IgD-negative memory B cell (primary cell): ENCODE data around the gene BAIAP2. TPM values are rescaled to one million over a fixed set of nuclear protein-coding genes. Genes with fewer than 3 reads are reported as not detected.
A peak's percentile ranks its signal among the peaks of the same experiment; 100 is the strongest.

ENCODE experiments used
- H3K27ac Mint-ChIP-seq, 3 donors: one replicate each; pipeline ENCODE4 v1.8.0; 2020 to 2022; ENCODE audit warnings: mild to moderate bottlenecking in 3 of 3, mixed read lengths in 3 of 3, moderate library complexity in 1 of 3
- H3K27me3 Mint-ChIP-seq: one replicate; pipeline ENCODE4 v1.8.0; 2021; ENCODE audit warnings: mixed read lengths
- H3K36me3 Mint-ChIP-seq: one replicate; pipeline ENCODE4 v1.8.0; 2020; ENCODE audit warnings: mild to moderate bottlenecking, mixed read lengths
- H3K4me1 Mint-ChIP-seq, 3 donors: one replicate each; pipeline ENCODE4 v1.8.0; 2020 to 2022; ENCODE audit warnings: mixed read lengths in 3 of 3, mild to moderate bottlenecking in 1 of 3
- H3K4me3 Mint-ChIP-seq, 4 donors: one replicate each; pipeline ENCODE4 v1.8.0; 2020 to 2022; ENCODE audit warnings: mild to moderate bottlenecking in 4 of 4, mixed read lengths in 4 of 4, moderate library complexity in 3 of 4
- H3K9me3 Mint-ChIP-seq, 3 donors: one replicate each; pipeline ENCODE4 v1.8.0; 2020 to 2021; ENCODE audit warnings: mixed read lengths in 3 of 3, mild to moderate bottlenecking in 1 of 3
- polyA plus RNA-seq: library from polyadenylated mRNA; unstranded; fragments of 300-500 nt; fragmentation: Illumina TruSeq; gene quantifications from one replicate; pipeline ENCODE4 v1.2.3, GENCODE V29; 2021

Gene BAIAP2
- polyA plus RNA-seq, 1 donor from 2014 or later, result 0.48 TPM

- H3K4me3 Mint-ChIP-seq, result no peak overlapping the region
- H3K27ac Mint-ChIP-seq, result no peak overlapping the region
- H3K4me1 Mint-ChIP-seq, result peaks cover 5 to 7% (median 6%) of the 10 kb centered on the region in 3 donors
Measured at GRCh38 chr17:80997424-80998117, 37.4 kb upstream of the BAIAP2 start.

GRCh38 chr17:80998118-80998747 lies 36.7 kb upstream of the BAIAP2 start:
- Mint-ChIP-seq H3K9me3 (no peaks in the 10 kb centered on the region), H3K4me1 (peaks cover 0 to 3% (median under 1%) of the 10 kb centered on the region in 3 donors), H3K27ac (peak overlapping the region in 1 of 3 donors; percentile 67), H3K4me3 (no peak overlapping the region), H3K36me3 (peaks cover 3% of the 10 kb centered on the region), H3K27me3 (peaks cover 3% of the 10 kb centered on the region)

More at GRCh38 chr17:80997424-80998117, 37.4 kb upstream of the BAIAP2 start:
- H3K36me3 Mint-ChIP-seq, result peaks cover 3% of the 10 kb centered on the region
- H3K9me3 Mint-ChIP-seq, result no peaks in the 10 kb centered on the region
- H3K27me3 Mint-ChIP-seq, result peaks cover 2% of the 10 kb centered on the region

GRCh38 chr17:80998748-80999535 lies 36.0 kb upstream of the BAIAP2 start:
- Mint-ChIP-seq H3K4me3 (no peak overlapping the region), H3K27me3 (peaks cover 8% of the 10 kb centered on the region), H3K36me3 (peaks cover 3% of the 10 kb centered on the region), H3K27ac (peak overlapping the region in 1 of 3 donors; percentile 67), H3K4me1 (peaks cover 0 to 4% (median 2%) of the 10 kb centered on the region in 3 donors), H3K9me3 (no peaks in the 10 kb centered on the region)

- Mint-ChIP-seq H3K4me1 (peaks cover 0 to 7% (median 6%) of the 10 kb centered on the region in 3 donors), H3K4me3 (no peak overlapping the region), H3K9me3 (no peaks in the 10 kb centered on the region), H3K27me3 (peaks cover 12% of the 10 kb centered on the region), H3K36me3 (peaks cover 3% of the 10 kb centered on the region), H3K27ac (peak overlapping the region in 1 of 3 donors; percentile 65)
Measured at GRCh38 chr17:80999536-81000333, 35.2 kb upstream of the BAIAP2 start.

- H3K27me3 Mint-ChIP-seq, result peaks cover 14% of the 10 kb centered on the region
- H3K9me3 Mint-ChIP-seq, result no peaks in the 10 kb centered on the region
- no peak overlapping the region for H3K27ac Mint-ChIP-seq
- H3K4me3 Mint-ChIP-seq, result no peak overlapping the region
- H3K36me3 Mint-ChIP-seq, result peaks cover 4% of the 10 kb centered on the region
- peaks cover 0 to 10% (median 7%) of the 10 kb centered on the region in 3 donors for H3K4me1 Mint-ChIP-seq
Measured at GRCh38 chr17:81000334-81000630, 34.7 kb upstream of the BAIAP2 start.

- Mint-ChIP-seq H3K27me3 (peaks cover 16% of the 10 kb centered on the region), H3K27ac (no peak overlapping the region), H3K4me3 (no peak overlapping the region), H3K36me3 (peaks cover 4% of the 10 kb centered on the region), H3K4me1 (peaks cover 0 to 10% (median 7%) of the 10 kb centered on the region in 3 donors), H3K9me3 (no peaks in the 10 kb centered on the region)
Measured at GRCh38 chr17:81000631-81001357, 34.2 kb upstream of the BAIAP2 start.

GRCh38 chr17:81002013-81002384 lies 33.0 kb upstream of the BAIAP2 start:
- H3K27me3 Mint-ChIP-seq, result peaks cover 19% of the 10 kb centered on the region
- H3K4me3 Mint-ChIP-seq, result no peak overlapping the region
- no peaks in the 10 kb centered on the region for H3K9me3 Mint-ChIP-seq
- H3K36me3 Mint-ChIP-seq, result peaks cover 1% of the 10 kb centered on the region
- peak overlapping the region in 1 of 3 donors; percentile 37 for H3K27ac Mint-ChIP-seq
- H3K4me1 Mint-ChIP-seq, result peaks cover 0 to 10% (median 10%) of the 10 kb centered on the region in 3 donors

GRCh38 chr17:81002409-81003361 lies 32.3 kb upstream of the BAIAP2 start:
- no peaks in the 10 kb centered on the region for H3K9me3 Mint-ChIP-seq
- H3K27me3 Mint-ChIP-seq, result peaks cover 19% of the 10 kb centered on the region
- H3K36me3 Mint-ChIP-seq, result peaks cover 1% of the 10 kb centered on the region
- peaks cover 0 to 10% (median 10%) of the 10 kb centered on the region in 3 donors for H3K4me1 Mint-ChIP-seq
- peak overlapping the region in 1 of 3 donors; percentile 37 for H3K27ac Mint-ChIP-seq
- H3K4me3 Mint-ChIP-seq, result peak overlapping the region in 1 of 4 donors; percentile 34

- peaks cover 1% of the 10 kb centered on the region for H3K36me3 Mint-ChIP-seq
- H3K27ac Mint-ChIP-seq, result no peak overlapping the region
- no peak overlapping the region for H3K4me3 Mint-ChIP-seq
- H3K4me1 Mint-ChIP-seq, result peaks cover 0 to 10% (median 10%) of the 10 kb centered on the region in 3 donors
- H3K27me3 Mint-ChIP-seq, result peaks cover 19% of the 10 kb centered on the region
- no peaks in the 10 kb centered on the region for H3K9me3 Mint-ChIP-seq
Measured at GRCh38 chr17:81003711-81004475, 31.1 kb upstream of the BAIAP2 start.

- no peak overlapping the region for H3K27ac Mint-ChIP-seq
- no peak overlapping the region for H3K4me3 Mint-ChIP-seq
- H3K4me1 Mint-ChIP-seq, result peaks cover 0 to 10% (median 10%) of the 10 kb centered on the region in 3 donors
- H3K27me3 Mint-ChIP-seq, result peaks cover 19% of the 10 kb centered on the region
- H3K36me3 Mint-ChIP-seq, result peaks cover 3% of the 10 kb centered on the region
- H3K9me3 Mint-ChIP-seq, result peaks cover 2 to 7% (median 2%) of the 10 kb centered on the region in 3 donors
Measured at GRCh38 chr17:81006891-81007290, 28.1 kb upstream of the BAIAP2 start.

GRCh38 chr17:81008140-81008539 lies 26.8 kb upstream of the BAIAP2 start:
- Mint-ChIP-seq H3K27ac (no peak overlapping the region), H3K9me3 (peaks cover 2 to 7% (median 4%) of the 10 kb centered on the region in 3 donors), H3K4me1 (peaks cover 0 to 10% (median 10%) of the 10 kb centered on the region in 3 donors), H3K4me3 (no peak overlapping the region), H3K27me3 (peaks cover 19% of the 10 kb centered on the region), H3K36me3 (peaks cover 3% of the 10 kb centered on the region)

GRCh38 chr17:81009136-81009535 lies 25.8 kb upstream of the BAIAP2 start:
- Mint-ChIP-seq H3K4me1 (peaks cover 0 to 11% (median 7%) of the 10 kb centered on the region in 3 donors), H3K36me3 (peaks cover 4% of the 10 kb centered on the region), H3K4me3 (no peak overlapping the region), H3K27ac (no peak overlapping the region), H3K9me3 (peaks cover 2 to 7% (median 4%) of the 10 kb centered on the region in 3 donors), H3K27me3 (peaks cover 14% of the 10 kb centered on the region)
